GM18868 (cell line): ENCODE measurements around the gene TMEM17.
"Not testable (repeated sequence)": the region's sequence is repeated elsewhere in the genome, so short reads cannot be mapped to it uniquely, and the experiment has no call there.

Experiments used
- ATAC-seq: cut with Tn5 transposase; IDR thresholded peaks from one replicate; pipeline ENCODE4 v1.9.1; 2021; ENCODE audit warnings: mild to moderate bottlenecking, moderate library complexity; ENCODE audit not compliant: unreplicated experiment

TMEM17 gene

DNA sequence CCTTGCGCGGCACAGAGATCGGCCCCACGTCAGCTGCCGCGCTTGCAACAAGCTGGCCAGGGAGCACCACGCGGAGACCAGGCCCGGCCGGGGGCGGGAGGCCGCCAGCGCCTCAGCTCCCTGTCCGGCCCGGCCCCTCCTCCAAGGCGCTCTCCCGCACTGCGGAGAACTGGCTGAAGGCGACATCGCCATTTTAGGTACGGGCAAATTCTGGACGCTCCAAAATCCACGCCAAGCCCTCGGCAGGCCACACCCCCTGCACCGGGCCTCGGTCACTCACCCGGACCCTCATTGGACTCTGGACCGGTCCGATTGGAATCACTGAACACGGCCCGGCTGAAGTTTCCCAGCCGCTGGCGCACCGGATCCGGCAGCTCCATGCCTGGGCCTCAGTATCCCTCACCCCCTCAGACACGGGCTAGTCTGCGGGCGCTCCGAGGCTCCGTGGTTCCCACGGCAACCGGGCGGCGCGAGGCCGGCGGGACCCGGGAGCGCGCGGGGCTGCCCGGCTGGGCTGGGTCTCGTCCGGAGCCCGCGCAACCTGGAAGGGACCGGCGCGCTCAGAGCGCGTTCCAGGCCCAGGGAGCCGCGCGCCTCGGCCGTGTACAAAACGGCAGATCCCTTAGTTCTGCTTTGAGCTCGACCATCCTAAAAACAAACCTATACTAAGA is at the start of gene TMEM17:
Gene TMEM17, minus strand, starts transcription at position 446 of the 671 bp plus-strand sequence. Its CDS starts 66 bp downstream, at position 380.
- ATAC-seq = peak; percentile 90

GRCh38 chr2:62554440-62554839 is 48.4 kb upstream of the TMEM17 start:
- ATAC-seq = no peak

DNA sequence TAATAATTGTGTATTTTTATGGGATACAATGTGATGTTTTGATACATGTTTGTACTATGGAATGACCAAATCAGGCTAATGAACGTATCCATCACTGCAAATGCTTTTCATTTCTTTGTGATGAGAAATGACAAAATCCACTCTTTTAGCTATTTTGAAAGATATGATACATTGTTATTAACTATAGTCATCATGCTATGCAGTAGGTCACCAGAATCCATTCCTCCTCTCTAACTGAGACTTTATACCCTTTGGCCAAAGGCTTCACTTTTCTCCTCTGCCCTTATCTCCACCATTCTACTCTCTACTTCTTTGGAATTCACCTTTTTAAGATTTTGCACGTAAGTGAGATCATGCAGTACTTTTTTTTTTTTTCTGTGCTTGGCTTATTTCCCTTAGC is 44.5 kb upstream of the TMEM17 start:
- ATAC-seq = no peak

DNA sequence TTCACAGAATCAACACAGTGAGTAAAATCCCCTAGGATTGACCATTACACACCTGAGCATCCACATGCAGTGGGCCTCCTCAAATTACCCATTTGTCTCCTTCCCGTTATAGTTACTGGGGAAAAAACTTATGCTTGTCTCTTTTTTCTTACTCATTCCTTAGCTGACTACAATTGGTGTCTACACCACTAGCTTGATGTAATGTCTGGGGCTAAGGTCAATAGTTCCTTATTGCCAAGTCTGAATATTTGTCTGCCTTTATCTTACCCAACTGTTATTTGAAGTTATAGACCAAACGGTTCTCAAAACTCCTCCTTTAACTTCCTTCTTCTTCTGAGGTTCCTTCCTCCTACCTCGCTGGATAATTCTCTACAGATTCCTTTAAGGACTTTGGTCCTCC is 41.9 kb upstream of the TMEM17 start:
- no peak for ATAC-seq

DNA sequence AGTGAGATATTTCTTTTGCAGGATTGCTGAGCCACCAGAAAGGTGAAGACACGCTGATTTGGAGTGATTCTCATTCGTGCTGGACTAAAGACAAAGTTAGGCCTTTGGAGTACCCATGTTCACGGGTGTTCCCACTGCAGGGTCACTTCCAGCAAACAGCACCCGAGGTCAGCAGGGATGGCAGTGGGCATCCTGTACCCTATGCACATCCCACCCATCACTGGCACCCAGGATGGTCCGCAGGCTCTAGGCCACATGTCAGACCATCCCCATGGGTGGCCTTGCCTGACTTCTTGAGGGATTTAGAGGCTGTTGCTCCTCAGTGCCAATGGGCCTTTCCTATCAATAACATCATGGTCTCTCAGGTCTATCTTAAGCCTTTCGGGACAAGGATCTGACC is 39.3 kb upstream of the TMEM17 start:
- no peak for ATAC-seq

- no peak for ATAC-seq
Measured at GRCh38 chr2:62540408-62541168, 34.6 kb upstream of the TMEM17 start.

GRCh38 chr2:62539606-62540407 is 33.8 kb upstream of the TMEM17 start:
- ATAC-seq = no peak

GRCh38 chr2:62538756-62539155 is 32.8 kb upstream of the TMEM17 start:
- no peak for ATAC-seq

DNA sequence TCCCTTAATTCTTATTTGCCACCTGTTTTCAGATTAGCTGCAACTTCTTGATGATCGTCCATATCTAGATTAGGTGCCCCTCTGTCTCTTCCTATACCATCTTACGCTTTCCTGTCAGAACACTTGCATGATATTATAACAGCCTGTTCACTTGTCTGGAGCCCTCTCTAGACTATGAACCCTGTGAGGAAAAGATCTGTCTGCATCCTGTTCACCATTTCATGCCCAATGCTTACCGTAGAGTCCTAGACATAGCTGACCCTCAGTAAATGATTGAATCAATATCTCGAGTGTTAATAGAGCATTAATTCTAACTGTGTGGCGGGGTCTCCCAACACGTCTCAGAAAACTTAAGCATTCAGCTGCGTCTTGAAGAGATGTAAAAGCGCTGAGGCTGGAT is 31.8 kb upstream of the TMEM17 start:
- ATAC-seq = no peak

GRCh38 chr2:62536873-62537547 is 31.0 kb upstream of the TMEM17 start:
- ATAC-seq = no peak

- ATAC-seq = not testable (repeated sequence)
Measured at GRCh38 chr2:62535521-62535920, 29.5 kb upstream of the TMEM17 start.

- ATAC-seq = no peak
Measured at GRCh38 chr2:62531594-62531993, 25.6 kb upstream of the TMEM17 start.

GRCh38 chr2:62529758-62530157 is 23.8 kb upstream of the TMEM17 start:
- no peak for ATAC-seq

DNA sequence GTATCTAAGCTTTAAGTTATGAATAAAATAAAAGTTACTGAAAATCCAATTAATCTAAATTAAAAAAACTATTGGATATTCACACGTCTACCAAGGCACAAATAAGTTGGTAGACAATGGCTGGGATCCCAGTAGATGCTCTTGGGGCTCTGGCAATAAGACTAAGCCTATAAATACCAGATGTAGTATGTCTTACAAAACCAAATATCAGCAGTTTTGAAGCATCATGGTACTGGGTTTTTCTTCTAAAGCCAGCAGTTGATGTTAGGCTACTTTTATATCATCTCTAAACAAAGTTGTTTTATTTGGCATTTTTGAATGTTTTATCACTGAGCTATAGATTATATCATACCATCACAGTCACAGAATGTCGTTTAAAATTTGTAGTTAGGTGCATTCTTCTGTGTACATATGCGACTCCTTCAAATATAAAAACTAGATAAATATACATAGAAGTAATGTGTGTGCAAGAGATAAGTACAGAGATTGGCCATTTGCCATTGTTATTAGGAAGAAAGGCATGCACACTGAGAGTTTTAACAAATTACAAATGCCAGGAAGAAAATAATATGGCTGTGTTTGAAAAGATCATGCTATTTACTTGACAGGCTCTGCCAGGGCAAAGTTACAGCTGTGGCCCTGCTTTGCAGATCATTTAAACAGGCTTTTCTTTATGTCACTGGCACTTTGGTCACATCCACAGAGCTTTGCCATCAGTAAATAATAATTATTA is 21.6 kb upstream of the TMEM17 start:
- ATAC-seq = no peak

- no peak for ATAC-seq
Measured at GRCh38 chr2:62526531-62527381, 20.8 kb upstream of the TMEM17 start.

- ATAC-seq = no peak
Measured at GRCh38 chr2:62525549-62526269, 19.7 kb upstream of the TMEM17 start.

- no peak for ATAC-seq
Measured at GRCh38 chr2:62524293-62524941, 18.4 kb upstream of the TMEM17 start.

DNA sequence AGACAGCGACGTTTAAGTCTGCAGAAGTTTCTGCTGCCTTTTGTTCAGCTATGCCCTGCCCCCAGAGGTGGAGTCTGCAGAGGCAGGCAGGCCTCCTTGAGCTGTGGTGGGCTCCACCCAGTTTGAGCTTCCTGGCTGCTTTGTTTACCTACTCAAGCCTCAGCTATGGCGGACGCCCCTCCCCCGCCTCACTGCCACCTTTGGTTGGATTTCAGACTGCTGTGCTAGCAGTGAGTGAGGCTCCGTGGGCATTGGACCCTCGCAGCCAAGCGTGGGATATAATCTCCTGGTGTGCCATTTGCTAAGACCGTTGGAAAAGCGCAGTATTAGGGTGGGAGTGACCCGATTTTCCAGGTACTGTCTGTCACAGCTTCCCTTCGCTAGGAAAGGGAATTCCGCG is 15.1 kb upstream of the TMEM17 start:
- ATAC-seq = not testable (repeated sequence)
